GM03348 (cell line): ENCODE data around the gene F13A1.

Experiments used
- DNase-seq: peaks from one replicate; pipeline ENCODE4 v3.0.0; 2012; ENCODE audit warnings: low spot score

F13A1 gene

DNA sequence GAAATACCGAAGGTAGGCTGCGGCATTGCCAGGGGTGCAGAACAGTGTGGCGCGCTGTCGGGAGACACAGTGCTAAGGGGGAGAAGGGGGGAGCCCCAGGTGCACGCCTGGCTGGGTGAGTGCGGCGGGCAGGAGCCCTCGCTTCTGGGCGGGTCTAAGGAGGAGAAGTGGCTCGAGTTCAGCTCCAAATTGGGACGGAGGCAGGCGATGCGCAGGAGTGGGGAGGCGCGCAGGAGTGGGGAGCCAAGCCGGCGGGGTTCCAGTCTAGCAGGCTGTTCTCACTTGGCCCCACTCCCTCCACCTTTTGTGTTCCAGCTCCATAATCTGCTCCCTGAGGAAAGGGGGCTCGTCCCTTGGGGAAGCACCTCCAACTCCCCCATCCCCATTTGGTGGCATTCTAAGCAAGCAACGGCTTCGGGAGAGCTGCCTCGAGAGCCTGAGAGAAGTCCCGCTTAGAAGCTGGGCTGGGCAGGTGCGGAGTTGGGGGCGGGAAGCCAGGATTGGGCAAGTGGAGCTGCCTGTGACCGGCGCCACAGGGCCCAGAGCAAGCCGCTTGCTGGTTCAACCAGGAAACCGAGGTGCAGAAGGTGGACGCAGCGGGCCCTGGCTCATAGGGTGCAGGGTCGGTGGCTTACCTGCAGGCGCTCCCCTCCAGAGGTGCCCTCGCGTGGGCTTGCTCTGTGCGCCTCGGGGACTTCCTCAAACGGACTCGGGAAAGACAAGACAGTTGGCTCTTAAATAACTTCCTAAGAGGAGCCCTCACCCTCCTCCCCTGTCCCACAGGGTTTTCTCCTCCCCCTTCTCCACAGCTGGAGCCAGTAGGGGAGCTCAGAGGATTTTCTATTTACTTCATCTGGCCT lies at the start of gene F13A1:
Gene F13A1, minus strand, starts transcription at position 711 of the 860 bp plus-strand sequence. CDS start 1,998 bp downstream, outside the sequence.
- DNase-seq = no peak

DNA sequence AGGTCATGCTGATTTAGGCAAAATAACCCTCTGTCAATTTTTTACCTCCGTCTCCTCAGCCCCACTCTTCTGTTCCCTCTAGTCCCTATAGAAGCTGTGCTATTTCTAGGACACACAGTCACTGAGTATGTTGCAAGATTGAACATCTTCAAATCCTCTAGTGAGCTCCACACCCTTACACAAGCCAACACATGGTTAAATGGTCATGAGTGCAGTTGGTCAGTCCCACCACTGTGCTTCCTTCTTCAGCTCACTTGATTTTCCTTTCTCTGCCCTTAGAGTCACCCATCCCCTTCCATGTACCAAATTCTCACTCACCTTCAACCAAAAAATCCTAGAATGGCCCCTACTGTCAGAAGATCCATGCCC lies 48.2 kb upstream of the F13A1 start:
- DNase-seq = no peak

DNA sequence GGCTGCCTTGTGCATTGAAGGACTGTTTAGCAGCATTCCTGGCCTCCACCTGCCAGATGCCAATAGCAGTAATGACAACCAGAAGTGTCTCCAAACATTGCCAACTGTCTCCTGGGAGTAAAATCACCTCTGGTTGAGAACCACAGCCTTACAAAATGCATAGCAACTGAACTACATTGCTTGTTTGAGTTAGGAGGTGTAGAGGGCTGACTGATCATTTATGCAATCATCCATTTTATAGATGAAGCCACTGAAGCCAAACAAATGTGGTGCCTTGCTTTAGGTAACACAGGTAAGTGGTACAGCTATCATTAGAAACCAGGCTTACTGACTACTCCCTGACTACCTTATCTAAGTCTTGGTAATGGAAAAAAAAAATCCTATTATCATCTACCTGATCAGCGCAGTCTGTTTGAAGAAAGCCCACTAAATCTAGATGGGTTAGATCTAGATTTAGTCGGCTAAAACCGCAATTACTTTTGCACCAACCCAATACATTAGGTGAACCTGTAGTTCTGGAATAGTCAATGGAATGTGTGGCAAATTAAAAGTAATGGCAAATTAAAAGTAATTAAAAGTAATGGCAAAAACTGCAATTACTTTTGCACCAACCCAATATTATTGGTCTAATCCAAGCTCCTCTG lies 47.7 kb upstream of the F13A1 start:
- DNase-seq = no peak

DNA sequence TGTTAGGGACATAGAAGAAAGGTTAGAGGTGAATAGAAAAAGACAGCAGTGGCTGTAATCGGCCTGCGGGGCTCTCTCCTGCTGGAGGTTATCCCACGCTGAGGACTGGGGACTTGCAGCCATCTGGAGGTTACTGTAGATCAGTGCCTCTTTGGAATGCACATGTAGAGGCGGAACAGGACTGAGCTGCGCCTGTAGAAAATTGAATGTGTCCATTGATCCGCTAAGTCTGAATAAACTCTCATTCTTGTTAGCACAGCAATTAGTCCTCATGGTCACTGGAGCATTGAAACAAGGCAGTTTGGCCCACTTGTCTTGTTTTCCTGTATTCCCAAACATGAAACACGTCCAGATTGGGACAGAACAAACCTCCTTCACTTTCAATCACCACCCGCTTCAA lies 46.3 kb upstream of the F13A1 start:
- DNase-seq = no peak

DNA sequence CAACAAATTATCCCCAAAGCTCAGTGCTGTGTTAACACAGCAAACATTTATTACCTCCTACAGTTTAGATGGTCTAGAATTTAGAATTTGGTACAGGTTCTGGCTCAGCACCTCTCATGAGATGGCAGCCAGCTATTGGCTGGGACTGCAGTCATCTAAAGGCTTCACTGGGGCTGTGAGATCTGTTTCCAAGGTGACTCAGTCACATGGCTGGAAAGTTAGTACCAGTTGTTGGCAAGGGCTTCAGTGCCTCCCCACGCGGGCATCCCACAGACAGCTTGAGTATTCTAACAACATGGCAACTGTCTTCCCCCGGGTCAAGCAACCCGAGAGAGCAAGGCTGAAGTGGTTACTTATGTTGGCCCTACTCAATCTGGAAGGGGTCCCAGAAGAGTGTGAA lies 44.8 kb upstream of the F13A1 start:
- DNase-seq = no peak

DNA sequence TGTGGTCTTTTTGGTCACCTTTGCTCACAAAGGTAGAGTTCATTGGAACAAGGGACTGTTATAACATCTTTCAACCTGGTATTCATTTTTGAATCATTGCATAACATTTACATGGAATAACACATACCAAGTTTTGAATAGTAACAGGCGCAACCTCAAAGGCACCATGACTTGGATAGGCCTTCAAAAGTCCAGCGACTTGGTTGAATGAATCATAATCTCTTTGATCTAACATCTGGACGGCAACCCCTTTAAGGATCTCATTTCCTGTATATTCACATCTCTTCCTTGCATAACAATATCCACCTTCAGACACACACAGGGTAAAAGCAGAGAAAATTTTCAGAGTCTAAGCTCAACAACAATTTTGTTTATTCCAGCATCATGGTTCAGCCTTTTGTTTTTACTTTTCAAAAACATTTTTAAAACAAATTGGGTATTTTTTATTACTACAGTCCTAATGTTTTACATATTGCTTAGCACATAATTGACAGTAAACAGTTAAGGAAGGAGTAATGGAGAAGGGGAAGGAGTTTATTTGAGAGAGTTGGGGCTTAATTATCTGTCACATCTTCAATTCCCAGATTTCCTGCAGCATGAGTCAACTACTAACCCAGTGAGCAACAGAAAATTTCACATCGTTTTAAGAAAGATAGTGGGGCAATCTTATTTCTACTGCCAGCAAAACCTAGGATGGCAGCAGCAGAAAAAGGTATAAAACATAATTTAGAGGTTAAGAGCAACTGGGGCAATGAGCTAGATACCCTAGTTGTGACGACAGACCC lies 41.8 kb upstream of the F13A1 start:
- no peak for DNase-seq

DNA sequence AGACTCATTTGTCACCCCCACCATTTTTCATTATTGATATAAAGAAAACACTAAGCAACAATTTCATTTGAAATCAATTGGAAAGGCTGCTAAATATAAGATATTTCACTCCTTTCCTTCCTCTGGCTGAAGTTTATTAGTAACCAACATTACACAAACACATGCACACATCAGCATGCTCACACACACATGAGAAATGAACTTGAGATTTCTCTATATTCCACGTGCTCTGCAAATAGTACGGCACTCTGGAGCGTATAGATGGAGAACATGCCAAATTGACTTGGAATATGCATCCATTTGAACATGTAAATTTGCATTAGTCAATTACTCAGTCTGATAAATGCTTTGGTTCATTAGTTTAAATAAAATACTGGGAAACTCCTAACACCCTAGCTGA lies 37.1 kb upstream of the F13A1 start:
- DNase-seq = no peak

DNA sequence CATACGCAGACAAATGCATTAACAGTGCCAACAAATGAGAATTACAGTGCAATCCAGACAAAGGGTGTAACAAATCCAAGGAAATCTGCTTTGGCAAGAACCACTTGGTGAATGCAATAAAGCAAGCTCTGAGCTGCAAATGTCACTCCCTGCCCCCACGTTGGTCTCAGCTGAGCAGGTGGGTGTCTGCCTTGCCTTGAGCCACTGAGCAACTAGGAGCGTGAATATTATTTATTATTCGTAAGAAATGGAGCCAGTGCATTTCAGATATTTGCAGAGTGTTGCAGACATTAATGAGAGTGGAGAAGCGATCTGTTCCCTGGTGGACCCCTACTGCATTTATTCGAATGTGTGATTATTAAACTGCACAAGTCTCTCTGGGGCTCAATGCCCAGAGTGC lies 36.6 kb upstream of the F13A1 start:
- DNase-seq = no peak

DNA sequence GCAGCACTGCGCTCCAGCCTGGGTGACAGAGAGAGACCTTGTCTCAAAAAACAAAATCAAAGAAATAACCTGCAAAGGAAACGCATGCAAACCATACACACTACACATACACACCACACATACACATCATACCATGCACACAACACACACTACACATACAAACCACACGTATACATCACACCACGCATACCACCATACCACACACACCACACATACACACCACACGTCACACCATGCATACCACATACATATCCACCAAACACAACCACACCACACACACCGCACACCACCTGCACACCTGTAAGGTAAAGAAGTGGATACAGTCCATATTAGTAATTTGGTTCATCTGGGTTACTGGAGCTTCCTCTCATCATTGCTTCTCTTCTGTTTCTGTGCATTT lies 32.3 kb upstream of the F13A1 start:
- DNase-seq = no peak

DNA sequence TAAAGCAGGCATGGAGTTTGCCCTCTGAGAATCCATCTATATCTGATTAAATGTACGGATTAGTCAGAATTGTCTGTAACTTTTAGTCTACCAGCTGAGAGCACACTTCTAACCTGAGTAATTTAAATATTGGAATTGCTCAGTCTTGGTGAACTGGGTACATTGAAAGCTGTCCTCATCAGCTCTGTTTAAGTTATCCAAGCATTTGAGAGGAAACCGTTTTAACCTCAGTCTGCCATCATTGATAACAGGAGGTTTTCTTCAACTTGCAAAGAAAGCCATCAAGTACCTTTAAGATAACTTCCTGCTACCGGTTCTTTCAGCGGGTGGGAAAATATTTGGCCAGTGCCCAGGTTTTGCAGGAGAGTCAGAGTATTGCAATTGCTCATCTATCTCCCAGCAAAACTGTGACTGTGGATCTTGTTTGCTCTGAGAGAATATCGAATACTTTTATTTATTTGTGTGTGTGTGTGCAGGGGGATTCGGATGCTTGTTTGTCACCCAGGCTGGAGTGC lies 31.1 kb upstream of the F13A1 start:
- DNase-seq = no peak

DNA sequence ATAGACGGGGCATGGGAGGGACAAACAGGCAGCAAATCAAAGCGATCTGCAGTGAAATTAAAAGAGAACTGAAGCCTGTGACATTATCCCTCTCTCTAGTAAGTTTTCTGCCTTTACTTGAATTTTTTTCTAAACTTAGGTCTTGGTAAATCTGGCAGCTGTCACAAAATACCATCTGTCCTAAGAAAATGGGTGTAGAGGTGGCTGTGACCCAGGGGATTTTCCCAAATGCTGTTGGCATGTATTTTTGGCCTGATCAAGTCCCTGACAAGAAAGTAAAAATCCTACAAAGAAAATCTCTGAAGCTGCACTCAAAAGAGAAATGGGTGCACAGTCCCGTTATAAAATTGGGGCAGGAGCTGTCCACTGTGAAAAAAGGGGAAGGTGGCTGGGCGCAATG lies 30.2 kb upstream of the F13A1 start:
- DNase-seq = no peak

DNA sequence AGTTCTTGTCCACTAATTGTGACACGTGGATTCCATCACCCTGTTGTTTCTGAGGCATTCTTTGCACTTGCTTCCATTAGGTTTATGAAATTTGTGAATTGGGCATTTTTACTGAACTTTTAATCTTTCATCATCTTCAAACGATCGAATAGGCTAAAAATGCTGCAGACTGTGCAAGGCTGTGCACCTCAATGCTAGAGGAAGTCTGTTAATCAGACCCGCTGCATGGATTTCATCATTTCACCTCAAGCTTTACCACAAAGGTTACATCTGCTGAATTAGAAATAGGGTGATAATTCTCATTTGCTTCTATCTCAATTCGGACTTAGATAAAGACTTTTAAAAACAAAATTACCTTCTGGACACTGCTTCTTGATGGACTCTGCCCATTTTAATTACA lies 27.8 kb upstream of the F13A1 start:
- no peak for DNase-seq

DNA sequence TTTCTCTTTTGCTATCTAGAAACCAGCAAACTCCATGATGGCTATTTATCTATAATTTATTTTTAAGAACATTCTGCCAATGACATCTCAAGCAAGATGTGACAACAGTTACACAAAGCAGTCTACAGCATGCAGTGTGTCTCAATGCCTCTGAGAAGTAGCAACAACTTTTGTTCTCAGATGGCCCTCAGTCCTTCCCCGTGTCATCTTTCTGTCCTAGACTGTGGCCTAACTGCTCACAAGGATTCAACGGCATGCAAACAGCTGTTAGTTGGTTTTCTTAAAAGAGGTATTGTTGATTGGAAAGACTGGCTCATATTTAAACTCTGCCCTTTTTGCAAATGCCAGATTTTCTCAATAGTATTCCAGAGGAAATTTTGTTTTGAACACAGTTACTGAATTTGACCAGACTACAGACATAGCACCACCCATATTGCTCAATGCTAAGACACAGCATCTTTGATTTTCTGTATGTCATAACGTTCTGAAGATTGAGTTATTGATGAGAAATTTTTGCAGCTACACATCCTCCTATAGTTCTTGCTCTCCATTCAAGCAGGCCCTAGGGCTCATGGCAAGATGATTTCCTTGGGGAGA lies 26.1 kb upstream of the F13A1 start:
- DNase-seq = no peak

DNA sequence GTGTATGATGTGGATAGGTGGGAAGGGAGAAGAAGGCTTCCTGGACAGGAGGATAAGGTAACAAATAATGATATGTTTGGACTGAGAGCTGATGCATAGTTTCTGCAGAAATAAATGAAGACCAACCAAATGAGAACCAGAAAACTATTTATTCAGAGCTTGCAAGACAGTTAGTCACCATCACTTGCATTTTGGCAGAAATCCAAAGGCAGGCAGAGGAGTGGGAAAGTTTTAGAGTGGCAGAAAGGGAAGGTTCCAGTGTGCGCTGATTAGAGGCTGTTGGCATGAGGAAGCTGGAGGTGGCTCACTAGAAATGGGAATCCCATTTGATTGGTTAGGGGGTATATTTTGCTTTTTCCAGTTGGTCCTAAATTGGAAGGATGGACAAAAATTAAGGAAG lies 13.0 kb upstream of the F13A1 start:
- no peak for DNase-seq

DNA sequence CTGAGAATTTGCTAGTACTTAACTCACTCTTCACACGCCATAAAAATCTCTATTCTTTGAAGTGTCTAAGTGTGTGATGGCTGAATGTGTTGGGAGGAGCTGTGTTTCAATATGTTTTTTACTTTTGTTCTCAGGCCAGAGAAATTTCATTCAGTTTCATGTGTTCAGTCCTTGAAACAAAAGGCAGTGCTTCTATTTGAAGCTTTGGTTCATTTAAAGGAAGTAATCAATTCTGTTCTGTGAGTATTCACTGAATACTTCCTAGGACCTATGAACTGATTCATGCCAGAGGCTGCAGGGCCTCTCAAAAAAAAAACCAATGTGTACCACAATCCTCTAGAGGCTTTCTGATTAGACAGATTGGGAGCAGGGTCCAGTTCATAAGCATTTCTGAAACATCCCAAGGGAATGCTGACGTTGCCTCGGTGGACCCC lies 12.4 kb upstream of the F13A1 start:
- no peak for DNase-seq

DNA sequence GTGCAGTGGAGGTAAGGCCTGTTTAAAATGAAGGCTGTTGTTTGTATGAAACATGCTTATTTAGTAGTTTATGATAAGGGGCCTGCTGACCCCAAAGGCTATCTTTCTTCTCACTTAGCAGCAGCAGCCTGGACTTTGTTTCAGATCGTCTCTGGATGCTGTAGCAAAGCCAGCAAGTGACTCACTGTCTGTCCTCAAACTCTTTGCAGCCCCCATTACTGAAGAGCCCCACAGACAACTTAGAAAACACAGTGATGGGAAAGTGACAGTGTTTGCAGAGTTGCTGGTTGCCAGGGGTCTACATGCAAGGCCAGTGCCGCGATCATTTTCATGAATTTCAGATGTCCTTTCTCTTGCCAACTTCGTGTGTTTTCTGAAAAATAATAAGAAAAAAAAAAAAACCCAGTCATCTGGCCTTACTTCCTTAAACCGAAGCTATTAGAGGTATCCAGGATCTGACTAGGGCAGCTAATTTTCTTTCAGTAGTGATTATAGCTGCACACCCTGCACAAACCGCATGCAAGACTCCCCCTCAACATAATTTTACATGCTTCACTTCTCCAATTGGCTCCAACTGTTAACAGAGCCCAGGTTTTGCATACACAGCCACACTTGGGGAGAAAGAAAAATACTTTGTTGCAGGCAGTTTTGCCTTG lies 11.6 kb upstream of the F13A1 start:
- DNase-seq = no peak

DNA sequence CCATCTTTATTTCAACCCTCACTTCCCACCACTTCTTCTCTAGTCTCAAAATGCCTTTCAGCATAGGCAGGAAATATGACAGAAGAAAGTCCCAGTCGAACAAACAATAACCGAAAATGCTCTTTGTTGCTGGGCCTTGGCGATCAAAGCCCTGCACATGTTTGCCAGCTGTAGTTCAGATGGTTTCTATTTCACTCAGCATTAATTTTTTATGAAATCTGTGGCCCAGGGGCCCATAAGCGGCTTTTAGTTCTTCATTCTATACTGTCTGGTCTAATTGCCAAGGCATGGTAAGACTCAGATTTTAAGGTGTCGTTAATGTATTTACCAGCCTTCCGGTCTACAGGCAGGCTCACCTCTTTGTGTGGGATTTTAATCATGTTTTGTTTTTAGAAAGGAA lies 10.9 kb upstream of the F13A1 start:
- DNase-seq = no peak

DNA sequence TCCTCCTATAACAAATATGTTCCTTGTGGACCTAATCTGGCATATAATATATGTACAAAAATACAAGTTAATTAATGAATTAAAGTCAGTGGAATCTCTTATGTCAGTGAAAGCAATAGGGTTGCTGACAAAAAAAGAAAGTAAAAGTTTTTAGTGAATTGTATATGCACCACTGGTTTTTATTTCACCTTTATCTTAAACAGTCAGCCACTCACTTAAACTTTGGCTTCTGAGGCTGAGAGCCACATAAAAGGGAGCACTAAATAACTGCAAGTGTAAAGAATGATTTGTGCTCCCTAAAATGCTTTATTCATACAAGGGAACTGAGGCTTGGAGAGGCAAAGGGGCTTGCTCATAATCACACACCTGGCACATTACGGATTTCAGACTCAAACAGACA lies 9.9 kb upstream of the F13A1 start:
- DNase-seq = no peak

DNA sequence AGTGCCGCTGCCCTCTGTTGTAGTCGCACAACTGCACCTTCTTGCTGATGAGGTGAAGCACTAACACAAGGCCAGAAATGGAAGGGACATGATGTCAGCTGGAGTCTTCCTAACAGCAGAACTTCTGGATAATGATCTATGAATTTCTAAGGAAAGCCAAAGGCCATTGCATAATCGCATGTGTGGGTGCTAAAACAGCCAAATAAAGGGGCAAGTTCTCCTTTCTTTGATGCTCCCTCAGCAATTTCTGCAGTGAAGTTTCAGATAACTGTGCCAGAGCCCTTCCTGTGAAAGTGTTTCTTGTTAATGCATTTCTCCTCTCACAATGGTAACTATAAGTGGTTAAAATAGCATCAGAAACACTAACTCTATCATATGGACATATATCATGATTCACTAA lies 8.0 kb upstream of the F13A1 start:
- no peak for DNase-seq

DNA sequence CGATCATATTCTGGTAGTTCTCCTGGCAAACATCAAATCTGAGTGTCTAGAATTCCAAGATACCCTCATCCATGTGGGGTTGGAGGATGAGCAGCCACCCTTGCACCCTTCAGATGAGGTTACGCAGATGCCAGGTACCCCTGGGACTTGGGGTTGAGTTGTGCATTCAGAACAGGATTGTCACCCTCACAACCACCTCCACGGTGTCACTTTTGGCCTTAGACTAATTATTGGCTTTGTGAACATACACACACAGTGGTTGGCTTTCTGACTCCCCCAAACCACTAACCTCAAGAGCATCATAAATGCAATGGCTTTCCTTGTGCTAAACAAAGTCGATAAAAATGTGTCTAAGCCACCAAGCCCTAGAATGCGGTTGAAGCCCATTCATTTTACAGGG lies 2.9 kb upstream of the F13A1 start:
- DNase-seq = no peak

DNA sequence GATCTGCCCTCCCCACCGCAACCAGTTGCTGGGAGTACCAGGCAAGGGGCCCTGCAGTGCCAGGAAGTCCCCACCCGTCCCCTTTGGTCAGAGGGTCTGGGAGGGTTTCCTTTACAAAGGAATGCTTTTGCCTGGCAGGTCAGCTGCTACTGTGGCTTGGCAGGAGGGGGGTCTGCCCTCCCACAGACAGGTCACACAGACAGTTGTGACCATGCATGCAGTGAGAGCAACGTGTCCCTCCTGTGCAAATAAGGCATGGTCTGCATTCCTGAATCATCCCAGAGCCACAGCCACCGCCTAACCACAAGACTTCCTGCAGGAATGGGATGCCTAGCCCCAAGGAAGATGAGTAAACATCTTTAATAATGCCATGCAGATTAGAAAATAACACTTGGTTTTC lies 439 bp upstream of the F13A1 start:
- DNase-seq = peak; percentile 14
